RCC 7860 (cell line): Measurements from ENCODE around the gene ATG16L2.
"Not testable (repeated sequence)": the region's sequence is repeated elsewhere in the genome, so short reads cannot be mapped to it uniquely, and the experiment has no call there.

Source experiments
- DNase-seq: peaks from one replicate; pipeline ENCODE4 v3.0.0-alpha.2; 2015; ENCODE audit warnings: low spot score
- FAIRE-seq: peaks from 2 replicates; lab custom pipeline; 2012; peaks lifted over from hg19 to GRCh38; lab: Jason Lieb, UNC

ATG16L2 gene

DNA sequence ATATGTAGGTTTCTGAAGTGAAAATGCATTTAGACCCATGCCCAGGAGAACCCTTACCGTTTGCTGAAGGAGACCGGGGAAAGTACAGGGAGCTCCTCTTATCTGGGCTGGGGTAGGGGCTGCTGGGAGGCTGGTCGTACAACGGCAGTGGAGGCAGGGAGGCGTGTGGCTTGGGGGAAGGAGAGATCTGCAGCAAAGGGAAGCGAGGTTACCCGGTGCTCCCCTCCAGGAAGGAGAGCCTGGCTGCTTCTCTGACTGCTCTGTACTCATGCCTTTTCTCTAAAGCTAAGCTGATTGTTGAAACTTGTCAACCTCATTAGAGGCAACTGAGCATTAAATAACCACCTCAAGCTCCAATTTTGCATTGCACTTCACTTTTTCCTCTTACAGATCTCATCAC, 27.2 kb downstream of the ATG16L2 start:
- DNase-seq (no peak), FAIRE-seq (no peak)

DNA sequence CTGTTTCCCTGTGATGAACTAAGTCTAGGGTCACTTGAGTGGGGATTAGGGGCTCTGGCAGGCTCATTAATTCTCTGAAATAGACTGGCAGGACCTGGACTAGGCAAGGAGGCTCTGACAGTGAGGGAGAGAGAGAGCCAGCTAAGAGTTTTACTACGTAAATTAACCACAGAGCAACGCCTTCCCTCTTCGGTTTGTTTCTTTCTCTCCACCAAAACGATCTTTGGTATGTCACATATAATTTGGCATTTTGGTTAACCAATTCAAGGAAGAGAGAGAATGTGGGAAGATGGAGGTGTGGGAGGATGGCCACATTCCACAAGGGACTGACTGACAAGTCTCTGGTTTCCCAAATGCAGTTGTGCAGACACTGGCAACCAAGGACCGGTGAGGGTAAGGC, 27.9 kb downstream of the ATG16L2 start:
- DNase-seq (no peak), FAIRE-seq (no peak)

DNA sequence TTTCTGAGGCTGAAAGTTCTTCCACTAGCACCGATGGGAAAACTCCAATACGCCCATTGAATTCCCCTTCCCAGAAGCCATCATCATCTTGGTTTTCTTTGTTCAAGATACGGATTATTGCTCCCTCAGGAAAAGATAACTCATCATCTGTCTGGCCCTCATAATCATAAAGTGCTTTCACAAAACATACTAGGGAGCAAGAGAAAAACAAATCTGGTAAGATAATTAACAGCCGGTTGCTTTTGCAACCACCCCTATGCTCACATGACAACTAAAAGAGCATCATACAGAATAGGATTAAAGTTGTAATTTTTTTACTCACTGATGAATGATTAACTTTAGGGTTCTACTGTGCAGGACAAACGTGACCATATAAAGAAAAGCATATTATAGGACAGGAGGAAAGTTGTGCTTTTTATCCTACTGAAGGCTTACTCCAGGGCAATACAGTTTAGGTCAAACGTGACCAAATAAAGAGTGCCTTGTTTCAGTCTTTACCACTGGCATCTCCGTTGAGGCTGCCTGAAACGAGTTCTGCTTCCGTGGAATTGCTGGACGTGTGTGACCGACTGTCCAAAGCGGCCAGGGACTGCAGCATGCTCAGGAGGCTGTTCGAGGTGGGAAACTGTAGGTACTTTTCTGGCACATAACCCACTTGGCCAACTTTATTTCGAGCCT, 28.6 kb downstream of the ATG16L2 start:
- FAIRE-seq (no peak), DNase-seq (no peak)

DNA sequence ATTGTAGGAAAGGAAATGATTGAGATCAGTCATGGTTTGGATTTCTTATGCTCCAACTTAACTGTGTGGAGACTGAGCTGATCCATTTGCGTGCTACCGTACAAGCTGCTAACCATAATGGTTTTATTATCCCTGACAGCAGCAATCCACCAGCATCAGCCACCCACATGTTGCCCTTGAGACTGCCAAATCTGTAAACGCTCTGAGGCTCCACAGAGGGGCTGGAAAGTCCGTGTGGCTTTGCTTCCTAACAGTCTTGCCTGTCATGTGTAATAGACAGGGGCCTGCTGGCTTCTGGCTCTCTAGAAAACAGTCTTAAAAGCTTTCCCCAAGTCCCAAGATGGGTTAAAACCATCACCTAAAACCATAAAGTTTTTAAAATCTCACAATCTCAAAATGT, 30.1 kb downstream of the ATG16L2 start:
- FAIRE-seq (no peak), DNase-seq (no peak)

DNA sequence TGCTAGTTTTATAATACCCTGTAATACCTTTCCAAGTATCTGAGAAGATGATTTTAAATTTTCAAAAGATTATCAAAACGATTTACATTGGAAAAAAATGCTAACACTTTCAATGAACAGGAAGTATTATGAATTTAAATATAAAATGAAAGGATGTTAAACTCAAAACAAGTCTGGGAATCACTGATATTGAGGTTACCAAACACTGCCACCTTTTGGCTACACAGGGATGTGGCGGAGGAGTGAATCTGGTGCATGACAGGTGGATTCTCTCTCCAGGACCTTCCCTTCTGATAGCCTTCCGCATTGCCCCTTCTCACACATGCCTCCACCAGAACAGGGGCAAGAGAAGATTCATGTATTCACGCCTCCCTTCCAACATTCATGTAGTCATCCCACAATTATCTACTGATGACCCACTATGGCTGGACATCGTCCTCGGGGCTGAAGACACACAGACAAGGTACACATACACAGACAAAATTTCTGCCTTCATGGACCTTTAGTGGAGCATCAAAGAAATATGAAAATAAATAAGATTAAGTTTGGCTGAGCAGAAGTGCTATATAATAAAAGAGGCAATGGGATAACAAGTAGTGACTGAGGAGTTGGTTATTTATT, 34.7 kb downstream of the ATG16L2 start:
- FAIRE-seq (no peak), DNase-seq (no peak)

DNA sequence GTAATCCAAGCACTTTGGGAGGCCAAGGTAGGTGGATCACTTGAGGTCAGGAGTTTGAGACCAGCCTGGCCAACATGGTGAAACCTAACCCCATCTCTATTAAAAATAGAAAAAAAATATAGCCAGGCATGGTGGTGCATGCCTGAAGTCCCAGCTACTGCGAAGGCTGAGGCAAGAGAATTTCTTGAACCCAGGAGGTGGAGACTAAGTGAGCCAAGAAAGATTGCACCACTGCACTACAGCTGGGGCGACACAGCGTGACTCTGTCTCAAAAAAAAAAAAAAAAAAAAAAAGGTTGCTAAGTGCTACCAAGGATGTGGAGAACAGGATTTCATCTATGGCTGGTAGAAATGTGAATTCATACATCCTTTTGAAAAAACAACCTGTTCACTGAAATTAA, 36.6 kb downstream of the ATG16L2 start:
- no peak for FAIRE-seq
- no peak for DNase-seq

DNA sequence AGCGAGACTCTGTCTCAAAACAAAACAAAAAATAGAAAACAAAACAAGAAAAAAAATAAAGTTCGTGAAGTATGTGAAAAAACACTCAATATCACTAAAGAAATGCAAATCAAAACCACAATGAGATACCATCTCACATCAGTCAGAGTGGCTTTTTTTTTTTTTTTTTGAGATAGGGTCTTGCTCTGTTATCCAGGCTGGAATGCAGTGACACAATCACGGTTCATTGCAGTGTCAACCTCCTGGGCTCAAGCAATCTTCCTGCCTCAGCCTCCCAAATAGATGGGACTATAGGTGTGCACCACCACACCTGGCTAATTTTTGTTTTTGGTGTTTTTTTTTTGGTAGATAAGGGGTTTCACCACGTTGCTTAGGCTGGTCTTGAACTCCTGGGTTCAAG, 37.5 kb downstream of the ATG16L2 start:
- DNase-seq (no peak), FAIRE-seq (no peak)

DNA sequence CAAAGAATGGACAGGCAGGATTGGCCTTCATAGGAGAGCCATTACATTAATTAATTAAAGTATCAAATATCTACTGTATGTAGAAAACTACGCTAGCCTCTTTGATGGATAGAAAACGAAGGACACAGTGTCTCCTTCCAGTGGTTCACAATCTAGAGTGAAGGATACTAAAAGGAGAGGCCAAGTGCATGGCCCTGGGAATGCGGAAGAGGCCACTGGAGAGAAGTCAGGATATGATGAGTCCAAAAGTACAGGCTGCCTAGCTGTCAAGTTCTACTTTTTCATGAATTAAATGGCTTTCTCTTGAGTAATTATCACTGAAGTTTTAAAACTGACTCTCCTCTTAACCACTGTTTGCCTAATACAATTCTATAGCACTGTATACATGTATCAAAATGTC, 41.9 kb downstream of the ATG16L2 start:
- DNase-seq (no peak), FAIRE-seq (no peak)

DNA sequence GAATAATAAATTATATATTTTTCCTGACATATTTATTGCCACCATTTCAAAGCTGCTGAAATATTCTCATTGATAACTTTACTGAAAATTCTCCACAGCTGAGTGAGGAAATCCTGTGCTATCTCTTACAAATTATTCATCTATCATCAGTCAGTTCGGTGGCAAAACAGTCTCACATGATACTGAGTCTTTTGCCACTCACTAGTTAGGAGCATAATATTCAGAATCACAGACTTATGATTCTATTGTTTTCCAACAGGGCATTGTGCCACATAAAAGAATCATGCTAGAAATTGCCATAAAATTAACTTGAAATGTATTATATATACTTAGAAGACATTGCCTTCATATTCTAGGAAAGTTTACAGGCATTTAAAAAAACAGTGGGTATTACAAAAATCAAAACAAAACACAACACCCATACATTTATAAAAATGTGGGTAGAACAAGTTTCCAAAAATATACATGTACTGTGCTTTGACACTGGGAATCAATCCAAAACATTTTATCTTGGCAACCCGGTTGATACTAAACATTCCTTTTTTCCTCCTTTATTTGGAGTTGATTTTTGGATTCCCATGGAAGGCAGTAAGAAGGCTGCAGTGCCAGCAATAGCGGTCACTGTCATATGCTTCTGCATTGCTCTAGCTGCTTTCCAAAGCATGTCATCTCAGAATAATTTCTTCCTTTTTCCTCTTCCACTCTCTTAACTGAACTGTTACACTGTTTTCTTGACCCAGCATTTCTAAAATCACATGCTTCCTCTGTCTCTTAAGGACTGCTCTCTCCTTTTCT, 42.5 kb downstream of the ATG16L2 start:
- DNase-seq (no peak), FAIRE-seq (no peak)

DNA sequence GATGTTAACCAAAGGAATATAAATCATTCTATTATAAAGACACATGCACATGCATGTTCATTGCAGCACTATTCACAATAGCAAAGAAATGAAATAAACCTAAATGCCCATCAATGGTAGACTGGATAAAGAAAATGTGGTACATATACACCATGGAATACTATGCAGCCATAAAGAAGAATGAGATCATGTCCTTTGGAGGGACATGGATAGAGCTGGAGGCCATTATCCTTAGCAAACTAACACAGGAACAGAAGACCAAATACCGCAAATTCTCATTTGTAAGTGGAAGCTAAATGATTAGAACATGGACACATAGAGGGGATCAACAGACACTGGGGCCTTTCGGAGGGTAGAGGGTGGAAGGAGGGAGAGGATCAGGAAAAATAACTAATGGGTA, 44.1 kb downstream of the ATG16L2 start:
- FAIRE-seq, DNase-seq: not testable (repeated sequence)

DNA sequence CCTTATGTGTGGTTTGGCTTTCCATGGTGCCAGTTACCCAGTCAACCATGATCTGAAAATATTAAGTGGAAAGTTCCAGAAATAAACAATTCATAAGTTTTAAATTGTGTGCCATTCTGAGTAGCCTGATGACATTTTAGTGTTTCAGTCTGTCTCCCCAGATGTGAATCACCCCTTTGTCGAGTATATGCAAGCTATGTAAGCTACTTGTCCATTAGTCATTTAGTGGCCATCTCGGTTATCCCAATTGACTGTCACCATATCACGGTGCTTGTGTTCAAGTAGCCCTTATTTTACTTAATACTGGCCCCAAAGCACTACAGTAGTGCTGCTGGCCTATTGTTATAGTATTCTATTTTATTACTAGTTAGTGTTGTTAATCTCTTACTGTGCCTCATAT, 44.9 kb downstream of the ATG16L2 start:
- FAIRE-seq (no peak), DNase-seq (no peak)

DNA sequence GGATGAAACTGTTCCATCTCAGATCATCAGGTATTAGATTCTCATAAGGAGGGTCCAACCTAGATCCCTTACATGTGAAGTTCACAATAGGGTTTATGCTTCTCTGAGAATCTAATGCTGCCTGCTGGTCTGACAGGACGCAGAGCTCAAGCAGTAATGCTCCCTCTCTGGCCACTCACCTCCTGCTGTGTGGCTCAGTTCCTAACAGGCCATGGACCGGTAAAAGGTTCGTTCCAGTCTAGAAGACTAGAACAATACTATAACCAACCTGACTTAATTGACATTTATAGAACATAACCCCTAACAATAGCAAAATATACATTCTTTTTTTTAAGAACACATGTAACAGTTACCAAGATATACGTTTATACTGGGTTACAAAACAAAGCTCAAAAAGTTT, 45.8 kb downstream of the ATG16L2 start:
- FAIRE-seq (no peak), DNase-seq (no peak)

DNA sequence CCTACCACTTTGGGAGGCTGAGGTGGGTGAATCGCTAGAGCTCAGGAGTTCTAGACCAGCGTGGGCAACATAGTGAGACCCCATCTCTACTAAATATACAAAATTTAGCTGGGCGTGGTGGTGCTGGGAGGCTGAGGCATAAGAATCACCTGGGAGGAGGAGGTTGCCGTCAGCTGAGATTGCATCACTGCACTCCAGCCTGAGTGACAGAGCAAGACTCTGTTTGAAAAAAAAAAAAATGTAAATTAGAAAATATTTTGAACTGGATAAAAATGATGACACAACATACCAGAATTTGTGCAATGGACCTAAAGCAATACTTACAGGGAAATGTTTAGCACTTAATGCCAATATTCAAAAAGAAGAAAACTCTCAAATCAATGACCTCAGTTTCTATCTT, 46.4 kb downstream of the ATG16L2 start:
- no peak for DNase-seq
- FAIRE-seq = no peak

DNA sequence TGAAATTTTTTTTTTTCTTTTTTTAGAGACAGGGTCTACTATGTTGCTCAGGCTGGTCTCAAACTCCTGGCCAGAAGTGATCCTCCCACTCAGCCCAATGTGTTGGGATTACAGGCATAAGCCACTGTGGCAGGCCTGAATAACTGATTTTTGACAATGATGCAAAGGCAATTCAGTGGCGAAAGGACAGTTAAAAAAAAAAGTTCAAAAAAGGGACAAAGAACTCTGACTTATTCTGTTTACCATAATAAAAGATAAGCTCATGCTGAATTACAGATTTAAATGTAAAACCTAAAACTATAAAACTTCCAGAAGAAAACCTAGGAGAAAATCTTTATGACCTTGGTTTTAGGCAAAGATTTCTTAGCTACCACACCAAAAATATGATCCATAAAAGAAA, 48.9 kb downstream of the ATG16L2 start:
- FAIRE-seq (no peak), DNase-seq (no peak)

DNA sequence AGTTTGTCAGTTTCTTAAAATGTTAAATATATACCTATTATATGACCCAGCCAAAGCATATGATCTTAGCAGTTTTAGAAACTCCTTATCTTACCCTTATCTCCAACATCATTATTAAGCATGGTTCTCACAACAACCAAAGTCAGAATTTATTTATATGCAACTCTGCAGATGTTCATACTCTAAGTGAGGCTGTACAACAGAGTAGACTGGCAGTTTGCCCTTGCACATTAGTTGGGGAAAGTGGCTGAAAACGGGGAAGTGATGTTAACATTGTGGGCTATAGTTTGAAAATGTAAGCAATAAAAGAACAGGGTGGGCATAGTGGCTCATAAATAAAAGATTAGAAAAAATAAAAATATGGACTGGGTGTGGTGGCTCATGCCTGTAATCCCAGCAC, 49.7 kb downstream of the ATG16L2 start:
- no peak for FAIRE-seq
- DNase-seq = no peak

DNA sequence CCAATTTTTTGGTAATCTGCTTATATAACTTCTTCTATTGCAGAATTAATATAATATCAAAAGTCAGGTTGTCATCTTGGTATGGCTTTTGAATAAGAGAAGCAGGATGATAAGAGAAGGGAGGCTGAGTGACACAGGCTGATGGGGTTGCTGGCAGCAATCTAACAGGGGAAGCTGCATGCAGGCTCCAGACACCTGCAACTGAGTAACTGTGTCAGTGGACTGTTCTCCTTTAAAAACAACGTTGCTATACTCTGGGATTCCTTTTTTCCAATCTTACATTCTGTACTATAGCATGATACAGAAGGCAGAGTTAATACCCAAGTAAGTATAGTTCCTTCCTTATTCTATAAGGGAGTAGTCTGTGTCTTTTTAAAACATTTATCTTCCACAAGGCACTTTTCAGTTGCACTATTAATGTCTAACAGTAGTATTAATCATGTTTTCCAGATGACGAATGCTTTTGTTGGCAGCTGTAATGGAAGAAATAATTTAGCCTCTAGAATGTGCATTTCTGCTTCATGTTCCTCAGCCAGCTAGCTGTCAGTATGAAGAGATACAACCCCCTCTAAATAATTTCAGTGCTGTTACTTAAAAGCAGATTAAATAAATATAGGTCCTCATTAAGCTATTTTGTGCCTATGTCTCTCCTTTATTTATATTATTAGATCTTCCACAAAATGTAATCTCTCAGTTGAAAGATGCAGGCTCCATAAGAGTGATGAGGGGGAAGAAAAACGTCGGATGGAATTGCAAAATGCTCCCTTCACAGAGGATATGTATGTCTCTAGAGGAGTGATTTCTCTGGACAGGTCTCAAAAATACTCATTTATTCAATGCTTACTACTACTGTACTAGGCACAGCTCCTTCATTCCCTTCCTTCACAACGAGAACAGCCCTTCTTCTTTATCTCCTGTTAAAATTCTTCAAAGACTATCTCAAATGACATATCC, 50.8 kb downstream of the ATG16L2 start:
- FAIRE-seq = no peak
- DNase-seq = no peak

DNA sequence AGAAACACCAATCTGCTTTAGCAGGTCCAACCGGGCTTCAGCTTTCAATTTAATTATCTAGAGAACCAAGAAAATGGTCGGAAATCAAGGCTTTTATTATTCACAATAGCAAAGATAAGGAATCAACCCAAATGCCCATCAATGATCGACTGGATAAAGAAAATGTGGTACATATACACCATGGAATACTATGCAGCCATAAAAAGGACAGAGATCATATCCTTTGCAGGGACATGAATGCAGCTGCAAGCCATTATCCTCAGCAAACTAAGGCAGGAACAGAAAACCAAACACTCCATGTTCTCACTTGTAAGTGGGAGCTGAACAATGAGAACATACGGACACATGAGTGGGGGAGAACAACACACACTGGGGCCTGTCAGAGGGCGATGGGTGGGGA, 53.8 kb downstream of the ATG16L2 start:
- FAIRE-seq = no peak
- DNase-seq = no peak

DNA sequence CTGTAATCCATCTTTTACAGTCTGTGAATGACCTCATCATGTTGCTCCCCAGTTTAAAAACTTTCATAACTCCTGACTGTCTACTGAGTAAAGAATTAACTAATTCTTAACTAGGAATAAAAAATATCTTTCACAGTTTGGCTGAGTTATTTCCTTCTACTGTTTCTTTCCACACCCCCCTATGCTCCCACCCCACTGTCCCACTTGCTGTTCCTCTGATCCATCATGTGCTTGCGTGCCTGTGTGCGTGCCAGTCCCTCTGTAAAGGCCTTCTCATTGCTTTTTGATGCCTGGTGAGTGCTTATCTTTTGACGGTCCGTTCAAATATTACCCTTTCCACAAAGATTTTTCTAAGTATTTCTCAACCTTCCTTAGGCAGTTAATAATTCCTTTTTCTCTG, 55.6 kb downstream of the ATG16L2 start:
- DNase-seq (no peak), FAIRE-seq (no peak)

DNA sequence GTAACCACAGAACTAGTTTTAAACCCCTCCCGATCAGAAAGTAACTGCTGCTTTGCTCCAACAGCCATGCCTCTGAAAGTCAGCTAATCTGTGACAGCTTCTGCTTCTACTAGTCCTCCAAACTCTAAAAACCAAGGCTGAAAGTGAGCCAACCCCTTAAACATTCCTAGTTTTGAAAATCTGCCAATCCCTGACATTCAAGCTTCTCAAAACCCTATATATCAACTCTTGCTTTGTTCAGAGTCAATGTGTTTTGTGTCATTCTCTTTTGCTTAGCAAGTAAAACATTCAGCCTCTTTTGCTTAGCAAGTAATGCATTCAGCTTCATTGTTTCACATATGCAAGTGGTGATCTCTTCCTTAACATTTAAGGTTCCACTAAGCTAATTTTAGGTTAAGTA, 56.9 kb downstream of the ATG16L2 start:
- no peak for FAIRE-seq
- no peak for DNase-seq

DNA sequence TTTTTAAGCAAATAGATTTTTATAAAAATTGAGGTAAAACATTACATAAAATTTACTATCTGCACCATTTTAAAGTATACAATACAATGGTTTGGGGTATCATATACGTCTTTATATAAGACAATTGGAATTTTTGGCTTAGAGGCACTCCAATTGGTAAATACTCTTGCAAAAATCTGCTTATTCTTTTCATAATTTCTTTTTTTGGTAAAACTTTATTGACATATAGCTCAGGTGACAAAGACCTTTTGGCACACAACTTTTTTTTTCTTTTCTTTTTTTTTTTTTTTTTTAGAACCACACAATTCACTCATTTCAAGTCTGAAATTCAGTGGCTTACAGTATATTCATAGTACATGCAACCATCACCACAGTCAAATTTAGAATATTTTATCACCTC, 57.8 kb downstream of the ATG16L2 start:
- no peak for FAIRE-seq
- DNase-seq = no peak

DNA sequence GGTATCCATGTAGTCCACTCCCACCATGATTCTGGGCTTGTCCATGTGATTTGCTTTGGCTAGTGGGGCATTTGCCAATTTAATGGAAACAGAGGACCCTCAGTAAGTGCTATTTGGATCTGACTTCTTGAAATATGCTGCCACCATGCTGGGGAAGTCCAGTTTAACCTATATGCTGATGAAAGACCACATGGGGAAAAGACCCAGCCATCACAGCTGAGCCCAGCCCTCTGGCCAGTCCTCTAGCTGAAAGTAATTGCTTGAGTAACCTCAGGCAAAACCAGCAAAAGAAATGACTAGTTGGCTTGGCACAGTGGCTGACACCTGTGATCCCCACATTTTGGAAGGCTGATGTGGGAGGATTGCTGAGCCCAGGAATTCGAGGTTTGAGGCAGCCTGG, 61.5 kb downstream of the ATG16L2 start:
- no peak for DNase-seq
- FAIRE-seq = no peak
